ENCODE data around the gene SMIM43.

Gene SMIM43

DNA sequence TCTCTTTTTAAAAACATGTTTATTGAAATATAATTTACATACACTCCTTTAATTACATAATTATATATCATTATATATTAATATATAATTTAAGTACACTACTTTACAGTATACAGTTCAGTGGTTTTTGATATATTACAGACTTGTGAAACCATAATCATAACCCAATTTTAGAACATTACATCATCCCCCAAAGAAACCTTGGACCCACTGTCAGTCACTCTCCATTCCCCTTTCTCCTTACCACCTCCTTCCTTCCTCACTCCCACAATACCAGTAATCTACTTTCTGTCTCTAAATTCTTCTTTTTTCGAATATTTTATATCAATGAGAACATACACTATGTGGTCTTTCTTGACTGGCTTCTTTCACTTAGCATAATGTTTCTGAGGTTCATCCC lies 18.2 kb upstream of the SMIM43 start:
- TF ChIP-seq, protein P1, sequence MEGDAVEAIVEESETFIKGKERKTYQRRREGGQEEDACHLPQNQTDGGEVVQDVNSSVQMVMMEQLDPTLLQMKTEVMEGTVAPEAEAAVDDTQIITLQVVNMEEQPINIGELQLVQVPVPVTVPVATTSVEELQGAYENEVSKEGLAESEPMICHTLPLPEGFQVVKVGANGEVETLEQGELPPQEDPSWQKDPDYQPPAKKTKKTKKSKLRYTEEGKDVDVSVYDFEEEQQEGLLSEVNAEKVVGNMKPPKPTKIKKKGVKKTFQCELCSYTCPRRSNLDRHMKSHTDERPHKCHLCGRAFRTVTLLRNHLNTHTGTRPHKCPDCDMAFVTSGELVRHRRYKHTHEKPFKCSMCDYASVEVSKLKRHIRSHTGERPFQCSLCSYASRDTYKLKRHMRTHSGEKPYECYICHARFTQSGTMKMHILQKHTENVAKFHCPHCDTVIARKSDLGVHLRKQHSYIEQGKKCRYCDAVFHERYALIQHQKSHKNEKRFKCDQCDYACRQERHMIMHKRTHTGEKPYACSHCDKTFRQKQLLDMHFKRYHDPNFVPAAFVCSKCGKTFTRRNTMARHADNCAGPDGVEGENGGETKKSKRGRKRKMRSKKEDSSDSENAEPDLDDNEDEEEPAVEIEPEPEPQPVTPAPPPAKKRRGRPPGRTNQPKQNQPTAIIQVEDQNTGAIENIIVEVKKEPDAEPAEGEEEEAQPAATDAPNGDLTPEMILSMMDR (IDR thresholded peaks at IDR 0.05): no peak
- no peak overlapping the region for H3K27ac ChIP-seq

DNA sequence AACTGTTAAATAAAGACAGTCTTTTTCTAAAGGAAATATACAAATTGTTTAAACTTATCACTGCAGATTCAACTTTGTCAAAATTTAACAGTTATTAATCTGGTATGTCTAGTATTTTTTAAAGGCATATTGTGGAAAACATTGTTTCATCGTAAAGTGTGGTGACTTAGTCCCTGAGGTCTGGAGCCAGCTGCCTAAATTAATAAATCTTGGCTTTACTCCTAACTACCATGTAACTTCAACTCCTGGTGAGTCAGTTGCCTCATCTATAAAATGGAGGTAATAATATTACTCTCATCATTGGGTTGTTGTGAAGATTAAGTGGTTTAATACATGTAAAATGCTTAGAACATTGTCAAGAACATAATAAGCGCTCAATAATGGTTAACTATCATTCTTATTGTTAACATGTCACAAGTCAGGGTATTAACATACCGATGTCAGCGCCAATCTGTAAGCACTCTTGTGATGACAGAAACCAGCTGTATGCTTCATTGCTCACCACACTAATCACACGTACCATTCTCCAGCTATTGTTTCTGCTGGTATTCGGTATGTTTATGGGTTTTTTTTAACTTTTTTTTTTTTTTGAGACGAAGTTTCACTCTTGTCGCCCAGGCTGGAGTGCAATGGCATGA lies 14.1 kb upstream of the SMIM43 start:
- TF ChIP-seq, protein P1 (IDR thresholded peaks at IDR 0.05): no peak
- no peak for TF ChIP-seq ZFX (IDR thresholded peaks at IDR 0.05; ENCODE audit: borderline replicate concordance)

DNA sequence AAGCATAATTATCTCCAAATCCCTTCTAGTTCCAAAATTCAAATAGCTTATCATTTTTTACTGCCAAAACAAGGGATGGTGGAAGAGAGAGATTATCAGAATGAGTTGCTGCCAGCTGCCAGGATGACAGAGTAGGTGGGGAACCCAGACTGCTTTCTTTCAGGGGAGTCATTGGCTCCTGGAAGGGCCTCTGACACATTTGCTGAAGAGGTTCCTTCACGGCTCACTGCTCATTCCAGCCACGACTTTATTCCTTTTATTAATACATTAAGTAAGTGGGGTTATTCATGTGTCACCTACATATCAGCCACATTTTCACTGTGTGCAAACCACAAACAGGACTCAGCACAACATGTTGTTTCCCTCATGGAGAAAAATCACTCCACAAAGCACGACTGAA lies 12.7 kb upstream of the SMIM43 start:
- TF ChIP-seq, protein P1 (IDR thresholded peaks at IDR 0.05): no peak
- no peak for TF ChIP-seq ZFX (IDR thresholded peaks at IDR 0.05; ENCODE audit: borderline replicate concordance)
- H3K27ac ChIP-seq: no peak overlapping the region

More for the DNA sequence above, 14.1 kb upstream of the SMIM43 start:
- no peak overlapping the region for H3K27ac ChIP-seq

DNA sequence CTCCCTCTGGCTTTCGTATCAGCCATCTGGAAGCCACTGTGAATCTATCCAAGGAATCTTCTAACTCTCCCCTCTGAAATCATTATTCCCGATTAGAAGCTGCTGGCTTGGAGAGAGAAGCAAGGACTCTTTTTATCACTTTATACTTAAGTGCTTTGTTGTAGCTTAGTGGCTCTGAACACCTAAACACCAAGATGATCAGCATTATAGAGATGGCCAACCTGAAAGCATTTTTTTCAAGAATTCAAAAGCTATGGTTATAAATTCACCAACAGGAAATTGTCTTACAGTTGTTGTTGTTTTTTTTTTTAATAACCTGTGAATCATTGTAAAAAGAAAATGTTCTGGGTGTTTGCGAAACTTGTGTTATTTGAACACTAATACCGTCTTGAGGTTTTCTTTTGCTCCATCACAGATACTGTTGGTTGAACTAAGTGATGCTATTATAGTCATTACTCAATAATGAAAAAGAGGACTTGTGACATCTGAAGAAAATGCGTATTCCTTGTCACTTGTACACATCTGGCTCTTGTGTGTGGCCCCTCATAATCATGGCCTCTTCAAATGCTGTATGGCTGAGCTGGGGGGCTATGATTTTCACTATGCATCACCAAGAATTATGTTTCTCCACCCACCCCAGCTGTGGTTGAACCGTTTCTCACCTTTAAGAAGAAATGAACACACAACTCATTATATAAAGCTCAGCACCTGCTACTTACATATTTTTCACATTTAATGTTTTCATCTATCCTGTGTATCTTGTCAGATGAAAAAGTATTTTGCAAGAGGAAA lies 11.8 kb upstream of the SMIM43 start:
- H3K27ac ChIP-seq: no peak overlapping the region
- TF ChIP-seq, protein P1 (IDR thresholded peaks at IDR 0.05): no peak

DNA sequence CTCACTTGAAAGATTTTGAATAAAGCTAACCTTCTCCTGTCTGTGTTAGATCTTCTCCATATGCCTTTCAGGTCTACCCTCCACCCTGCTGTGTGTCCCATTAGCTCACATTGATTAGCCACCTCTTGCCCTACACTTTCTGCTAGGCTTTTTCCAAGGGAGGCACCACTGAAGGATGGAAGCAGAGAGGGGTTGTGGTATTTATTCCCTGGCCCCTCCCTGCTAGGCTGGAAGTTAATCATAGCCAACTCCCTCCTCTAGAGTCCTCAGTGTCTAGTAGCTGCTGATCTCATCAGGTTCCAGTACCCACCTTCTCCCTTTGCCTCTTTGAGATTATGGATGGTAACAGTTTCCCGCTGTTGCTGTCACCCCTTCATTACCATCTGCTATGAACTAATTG lies 8.9 kb upstream of the SMIM43 start:
- no peak for TF ChIP-seq ZFX (IDR thresholded peaks at IDR 0.05; ENCODE audit: borderline replicate concordance)
- TF ChIP-seq, protein P1 (IDR thresholded peaks at IDR 0.05): no peak
- no peak overlapping the region for H3K27ac ChIP-seq

DNA sequence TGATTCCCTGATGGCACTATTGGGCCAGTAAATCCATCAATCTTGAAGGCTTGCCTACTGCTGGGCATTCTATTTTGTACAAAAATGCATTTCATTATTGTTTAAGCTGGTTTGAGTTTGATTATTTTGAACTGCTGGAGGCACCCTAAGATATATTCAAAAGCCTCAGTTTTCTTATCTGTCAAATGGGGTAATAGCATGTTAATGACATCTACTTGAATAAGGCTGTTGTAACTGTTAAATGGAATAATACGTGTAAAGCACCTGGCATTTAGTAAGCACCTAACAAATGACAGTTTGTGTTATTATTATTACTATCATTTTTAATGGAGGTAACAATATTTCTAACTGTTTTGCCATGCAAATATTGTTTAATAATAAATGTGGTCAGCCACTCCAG lies 6.9 kb upstream of the SMIM43 start:
- H3K27ac ChIP-seq: no peak overlapping the region
- no peak for TF ChIP-seq ZFX (IDR thresholded peaks at IDR 0.05; ENCODE audit: borderline replicate concordance)
- TF ChIP-seq, protein P1 (IDR thresholded peaks at IDR 0.05): no peak

DNA sequence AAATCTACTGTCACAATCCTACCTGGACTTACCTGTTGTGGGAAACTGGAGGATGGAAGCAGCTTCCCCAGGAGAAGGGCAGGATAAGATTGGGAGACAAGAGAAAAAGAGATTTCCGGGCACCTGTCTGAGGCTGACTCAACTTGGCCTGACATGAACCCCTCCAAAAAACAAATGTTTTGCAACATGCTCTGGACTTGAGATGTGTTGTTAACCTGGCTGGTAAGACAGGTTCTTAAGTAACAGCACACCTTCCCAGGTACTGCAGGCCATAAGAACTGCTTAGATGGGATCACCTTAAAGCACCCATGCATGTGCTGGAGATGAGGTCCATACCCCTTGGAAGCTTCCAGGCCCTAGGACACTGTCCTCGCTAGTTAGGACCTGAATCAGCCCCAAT lies 4.4 kb upstream of the SMIM43 start:
- TF ChIP-seq, protein P1 (IDR thresholded peaks at IDR 0.05): no peak
- no peak for TF ChIP-seq ZFX (IDR thresholded peaks at IDR 0.05; ENCODE audit: borderline replicate concordance)
- no peak overlapping the region for H3K27ac ChIP-seq
